Sigmoid colon (tissue), 4 donors: ENCODE results near the gene CDC42BPB.

Experiments
- POLR2AphosphoS5 ChIP-seq, 4 donors: sonication (generic); formaldehyde crosslinking; IDR thresholded peaks; one replicate each; pipeline ENCODE4 v1.6.1; 2017; ENCODE audit warnings: antibody characterized with exemption in 4 of 4
- TF ChIP-seq, protein P1 (sequence below), 4 experiments: fragments of 450-650 bp in 3 of 4; fragments of 200-600 bp in 1 of 4; IDR thresholded peaks; one replicate each; pipeline ENCODE4 v1.5.1; 2016 to 2019; ENCODE audit warnings: antibody characterized with exemption in 4 of 4, mild to moderate bottlenecking in 3 of 4, moderate library complexity in 2 of 4

DNA sequence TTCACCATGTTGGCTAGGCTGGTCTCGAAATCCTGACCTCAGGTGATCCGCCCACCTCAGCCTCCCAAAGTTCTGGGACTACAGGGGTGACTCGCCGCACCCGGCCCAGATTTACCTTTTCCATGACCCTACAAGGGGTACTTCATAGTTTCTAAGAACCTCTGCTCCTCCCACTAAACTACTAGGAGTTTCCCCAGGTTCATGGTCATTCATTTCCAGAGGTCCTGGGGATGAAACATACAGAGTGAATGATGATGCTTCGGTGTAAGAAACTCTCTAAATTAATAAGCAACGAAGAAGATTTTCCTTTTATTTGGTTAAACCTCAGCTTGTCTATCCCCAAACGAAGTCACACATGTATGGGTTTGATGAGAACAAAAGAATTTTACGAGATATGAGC, 77.9 kb downstream of the CDC42BPB start:
- TF ChIP-seq, protein P1, sequence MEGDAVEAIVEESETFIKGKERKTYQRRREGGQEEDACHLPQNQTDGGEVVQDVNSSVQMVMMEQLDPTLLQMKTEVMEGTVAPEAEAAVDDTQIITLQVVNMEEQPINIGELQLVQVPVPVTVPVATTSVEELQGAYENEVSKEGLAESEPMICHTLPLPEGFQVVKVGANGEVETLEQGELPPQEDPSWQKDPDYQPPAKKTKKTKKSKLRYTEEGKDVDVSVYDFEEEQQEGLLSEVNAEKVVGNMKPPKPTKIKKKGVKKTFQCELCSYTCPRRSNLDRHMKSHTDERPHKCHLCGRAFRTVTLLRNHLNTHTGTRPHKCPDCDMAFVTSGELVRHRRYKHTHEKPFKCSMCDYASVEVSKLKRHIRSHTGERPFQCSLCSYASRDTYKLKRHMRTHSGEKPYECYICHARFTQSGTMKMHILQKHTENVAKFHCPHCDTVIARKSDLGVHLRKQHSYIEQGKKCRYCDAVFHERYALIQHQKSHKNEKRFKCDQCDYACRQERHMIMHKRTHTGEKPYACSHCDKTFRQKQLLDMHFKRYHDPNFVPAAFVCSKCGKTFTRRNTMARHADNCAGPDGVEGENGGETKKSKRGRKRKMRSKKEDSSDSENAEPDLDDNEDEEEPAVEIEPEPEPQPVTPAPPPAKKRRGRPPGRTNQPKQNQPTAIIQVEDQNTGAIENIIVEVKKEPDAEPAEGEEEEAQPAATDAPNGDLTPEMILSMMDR (IDR thresholded peaks at IDR 0.05) = no peak
- TF ChIP-seq POLR2AphosphoS5 (IDR thresholded peaks at IDR 0.05) = no peak
